GM12878 (cell line): Measurements from ENCODE around the gene PDIA4. TPM values are rescaled to one million over a fixed set of nuclear protein-coding genes. Genes with fewer than 3 reads are reported as not detected.

Experiments
- DPF2 ChIP-seq: fragments of 450-650 bp; IDR thresholded peaks from 2 replicates; pipeline ENCODE4 v1.6.1; 2017; ENCODE audit warnings: mild to moderate bottlenecking
- EGR1 ChIP-seq, 2 experiments: IDR thresholded peaks; 1 replicate in 1 of 2; 2 replicates in 1 of 2; pipeline ENCODE4 v1.6.1; 2011 to 2012; ENCODE audit warnings: low read depth in 2 of 2, low read length in 2 of 2, borderline replicate concordance in 1 of 2, mild to moderate bottlenecking in 1 of 2, moderate library complexity in 1 of 2
- EP300 ChIP-seq, 2 experiments: fragments of 150-350 bp in 1 of 2; IDR thresholded peaks; 2 replicates each; pipeline ENCODE4 v1.6.1; 2011 to 2012; ENCODE audit warnings: low read depth in 2 of 2, low read length in 2 of 2, borderline replicate concordance in 1 of 2, improper control_type of control experiment in 1 of 2, inconsistent platforms in 1 of 2; ENCODE audit not compliant: control insufficient read depth in 1 of 2
- FOS ChIP-seq: IDR thresholded peaks from 3 replicates; pipeline ENCODE4 v1.6.1; 2011; ENCODE audit warnings: borderline replicate concordance; ENCODE audit not compliant: insufficient read length; ENCODE audit errors: extremely low read depth
- FOXM1 ChIP-seq: IDR thresholded peaks from 2 replicates; pipeline ENCODE4 v1.6.1; 2012; ENCODE audit warnings: low read depth, mild to moderate bottlenecking, inconsistent platforms, low read length, moderate library complexity
- HDGF ChIP-seq: fragments of 450-650 bp; IDR thresholded peaks from 2 replicates; pipeline ENCODE4 v1.6.1; 2016; ENCODE audit warnings: antibody characterized with exemption
- JUND ChIP-seq: IDR thresholded peaks from 2 replicates; pipeline ENCODE4 v1.6.1; 2012; ENCODE audit warnings: low read depth, mild to moderate bottlenecking, low read length, improper control_type of control experiment, moderate library complexity
- KLF5 ChIP-seq: fragments of 450-650 bp; IDR thresholded peaks from 2 replicates; pipeline ENCODE4 v1.6.1; 2014; ENCODE audit warnings: mild to moderate bottlenecking; ENCODE audit not compliant: partially characterized antibody
- MAX ChIP-seq: IDR thresholded peaks from 2 replicates; pipeline ENCODE4 v1.6.1; 2012; ENCODE audit warnings: low read depth, low read length, improper control_type of control experiment
- MTA3 ChIP-seq: IDR thresholded peaks from 2 replicates; pipeline ENCODE4 v1.6.1; 2012; ENCODE audit warnings: low read length, inconsistent platforms, borderline replicate concordance
- MYC ChIP-seq: IDR thresholded peaks from 2 replicates; pipeline ENCODE4 v1.6.1; 2011; ENCODE audit warnings: mild to moderate bottlenecking, low read length, moderate library complexity, inconsistent platforms; ENCODE audit not compliant: insufficient read depth, insufficient replicate concordance, insufficient read length, severe bottlenecking
- NR2F1 ChIP-seq: fragments of 450-650 bp; conservative IDR thresholded peaks from 2 replicates; pipeline ENCODE4 v1.6.1; 2017; ENCODE audit warnings: mild to moderate bottlenecking
- PKNOX1 ChIP-seq: fragments of 450-650 bp; IDR thresholded peaks from 2 replicates; pipeline ENCODE4 v1.6.1; 2016; ENCODE audit warnings: mild to moderate bottlenecking
- PML ChIP-seq: IDR thresholded peaks from 2 replicates; pipeline ENCODE4 v1.6.1; 2012; ENCODE audit warnings: low read length, inconsistent platforms
- POLR2A ChIP-seq: IDR thresholded peaks from 2 replicates; pipeline ENCODE4 v1.6.1; 2011; ENCODE audit warnings: low read depth, mild to moderate bottlenecking, low read length
- POLR2AphosphoS2 ChIP-seq: IDR thresholded peaks from 2 replicates; pipeline ENCODE4 v1.6.1; 2011; ENCODE audit warnings: low read depth, mild to moderate bottlenecking, low read length, improper control_type of control experiment, moderate library complexity
- RB1 ChIP-seq: fragments of 450-650 bp; formaldehyde crosslinking; IDR thresholded peaks from 2 replicates; pipeline ENCODE4 v1.6.1; 2017; ENCODE audit warnings: mild to moderate bottlenecking, borderline replicate concordance
- RELB ChIP-seq: fragments of 450-650 bp; IDR thresholded peaks from 2 replicates; pipeline ENCODE4 v1.6.1; 2017; ENCODE audit warnings: low read depth, mild to moderate bottlenecking, moderate library complexity
- SIN3A ChIP-seq: IDR thresholded peaks from 2 replicates; pipeline ENCODE4 v1.6.1; 2012; ENCODE audit warnings: low read depth, low read length, improper control_type of control experiment
- SREBF2 ChIP-seq: IDR thresholded peaks from 2 replicates; pipeline ENCODE4 v1.6.1; 2012; ENCODE audit warnings: mild to moderate bottlenecking, low read length
- STAT1 ChIP-seq: fragments of 450-650 bp; conservative IDR thresholded peaks from 2 replicates; pipeline ENCODE4 v1.6.1; 2014; ENCODE audit warnings: antibody characterized with exemption, mild to moderate bottlenecking
- TCF7 ChIP-seq: IDR thresholded peaks from 2 replicates; pipeline ENCODE4 v1.6.1; 2014; ENCODE audit warnings: antibody characterized with exemption, borderline replicate concordance
- ZNF207 ChIP-seq: fragments of 450-650 bp; IDR thresholded peaks from 2 replicates; pipeline ENCODE4 v1.6.1; 2014; ENCODE audit warnings: antibody characterized with exemption, mild to moderate bottlenecking, borderline replicate concordance
- ZNF217 ChIP-seq: fragments of 450-650 bp; IDR thresholded peaks from 2 replicates; pipeline ENCODE4 v1.6.1; 2017; ENCODE audit warnings: antibody characterized with exemption, mild to moderate bottlenecking
- ZNF274 ChIP-seq: IDR thresholded peaks from one replicate; pipeline ENCODE4 v1.8.0; 2011; ENCODE audit not compliant: insufficient read length, insufficient read depth
- ZNF622 ChIP-seq: fragments of 450-650 bp; IDR thresholded peaks from 2 replicates; pipeline ENCODE4 v1.6.1; 2017; ENCODE audit warnings: mild to moderate bottlenecking, inconsistent platforms
- ZSCAN29 ChIP-seq: fragments of 450-650 bp; IDR thresholded peaks from 2 replicates; pipeline ENCODE4 v1.6.1; 2017; ENCODE audit warnings: mild to moderate bottlenecking, moderate library complexity
- polyA plus RNA-seq, 11 experiments: library from polyadenylated mRNA; depleted of rRNA in 4 of 11; unstranded in 6 of 11; stranded (reverse) in 5 of 11; fragments of >200 nt; fragmentation: Nextera tagmentation in 4 of 11; fragmentation: Illumina TruSeq in 1 of 11; extraction: Ambion mirVana in 4 of 11; extraction: Trizol in 1 of 11; gene quantifications; 1 replicate in 1 of 11; 2 replicates in 10 of 11; pipeline versions ENCODE4 v1.2.1 to v1.2.3, GENCODE V29; 2011 to 2016; ENCODE audit warnings: inconsistent platforms in 2 of 11, missing spikeins in 2 of 11, low read depth in 1 of 11
- total RNA-seq, 4 experiments: library from RNA; depleted of rRNA in 3 of 4; stranded (reverse); fragments of >200 nt in 3 of 4; fragmentation: Illumina TruSeq in 1 of 4; extraction: Trizol in 1 of 4; gene quantifications; 2 replicates each; pipeline versions ENCODE4 v1.2.1 to v1.2.3, GENCODE V29; 2013 to 2021
- TF ChIP-seq, protein P1 (sequence below): fragments of 450-650 bp; conservative IDR thresholded peaks from 2 replicates; pipeline ENCODE4 v1.6.1; 2017; ENCODE audit warnings: mild to moderate bottlenecking, moderate library complexity

The PDIA4 gene
- total and polyA plus RNA-seq, 10 of the 15 experiments (the other 5 are each of a cell fraction or from before 2014, with no cell fraction given) = 7.1 to 306 (median 106) TPM

DNA sequence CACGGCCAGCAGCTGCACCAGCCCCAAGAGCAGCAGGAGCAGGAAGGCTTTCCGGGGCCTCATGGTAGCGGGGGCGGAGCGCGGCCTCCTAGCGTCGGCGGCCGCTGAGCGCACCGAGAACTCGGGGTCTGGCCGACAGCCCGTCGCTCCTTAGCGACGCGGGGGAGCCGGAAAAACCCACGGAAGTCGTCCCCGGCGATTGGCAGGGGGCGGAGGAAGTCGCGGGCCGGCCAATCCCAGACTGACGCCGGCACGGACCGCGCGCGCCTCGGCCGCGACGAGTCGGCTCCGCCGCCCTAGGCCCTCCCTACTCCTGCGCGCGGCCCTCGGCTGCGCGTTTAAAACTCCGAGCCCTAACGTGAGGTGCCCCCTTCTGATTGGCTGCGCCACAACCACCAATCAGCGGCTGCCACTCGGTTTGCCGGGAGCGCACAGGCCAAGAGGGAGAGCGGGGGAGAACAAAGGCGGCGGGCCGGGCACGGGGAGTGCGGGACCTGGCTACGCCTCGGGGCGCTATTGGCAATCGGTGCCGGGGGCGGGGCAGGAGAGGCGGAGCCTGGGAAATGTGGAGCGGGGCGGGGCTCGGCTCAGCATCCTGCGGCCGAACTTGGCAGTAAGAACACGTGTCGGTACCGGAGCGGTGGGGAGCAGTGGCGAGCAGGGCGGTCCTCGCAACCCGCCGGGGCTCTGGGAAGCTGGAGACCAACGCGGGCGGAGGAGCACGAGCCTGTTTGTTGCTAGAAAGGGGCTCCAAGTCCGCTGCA lies at the start of gene PDIA4 (continued):
- TF ChIP-seq, protein P1, sequence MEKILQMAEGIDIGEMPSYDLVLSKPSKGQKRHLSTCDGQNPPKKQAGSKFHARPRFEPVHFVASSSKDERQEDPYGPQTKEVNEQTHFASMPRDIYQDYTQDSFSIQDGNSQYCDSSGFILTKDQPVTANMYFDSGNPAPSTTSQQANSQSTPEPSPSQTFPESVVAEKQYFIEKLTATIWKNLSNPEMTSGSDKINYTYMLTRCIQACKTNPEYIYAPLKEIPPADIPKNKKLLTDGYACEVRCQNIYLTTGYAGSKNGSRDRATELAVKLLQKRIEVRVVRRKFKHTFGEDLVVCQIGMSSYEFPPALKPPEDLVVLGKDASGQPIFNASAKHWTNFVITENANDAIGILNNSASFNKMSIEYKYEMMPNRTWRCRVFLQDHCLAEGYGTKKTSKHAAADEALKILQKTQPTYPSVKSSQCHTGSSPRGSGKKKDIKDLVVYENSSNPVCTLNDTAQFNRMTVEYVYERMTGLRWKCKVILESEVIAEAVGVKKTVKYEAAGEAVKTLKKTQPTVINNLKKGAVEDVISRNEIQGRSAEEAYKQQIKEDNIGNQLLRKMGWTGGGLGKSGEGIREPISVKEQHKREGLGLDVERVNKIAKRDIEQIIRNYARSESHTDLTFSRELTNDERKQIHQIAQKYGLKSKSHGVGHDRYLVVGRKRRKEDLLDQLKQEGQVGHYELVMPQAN = peak; percentile 90
- TF ChIP-seq ZNF274 (no peak), EGR1 (IDR thresholded peaks at IDR 0.05; ENCODE audit: borderline replicate concordance in 1 of 2, low read depth in 2 of 2, low read length in 2 of 2) (peak; percentile 32 to 97), PML (peak; percentile 46; the same call in 1 of the 2 replicates), PKNOX1 (peak; percentile 96), FOS (peak; percentile 20), ZNF622 (no peak), ZNF207 (peak; percentile 69), NR2F1 (no peak; the same call in 1 of the 2 replicates), FOXM1 (no peak), EP300 (IDR thresholded peaks at IDR 0.05; ENCODE audit: borderline replicate concordance in 1 of 2, control insufficient read depth in 1 of 2, low read depth in 2 of 2, low read length in 2 of 2) (no peak), STAT1 (peak; percentile 81; the same call in 1 of the 2 replicates), SREBF2 (no peak), KLF5 (peak; percentile 56), SIN3A (peak; percentile 68), MYC (peak; percentile 68), RELB (no peak; the same call in none of the 2 replicates), POLR2A (peak; percentile 86), HDGF (peak; percentile 99), MAX (peak; percentile 87; the same call in 1 of the 2 replicates), POLR2AphosphoS2 (0 out of 2 replicates have a peak, but pooled peaks have one; percentile 36), ZNF217 (no peak), RB1 (no peak), TCF7 (no peak), MTA3 (no peak), JUND (no peak), ZSCAN29 (no peak), DPF2 (peak; percentile 83)
